GM12873 (cell line): ENCODE data around the gene PRUNE2.

ENCODE experiments used
- CTCF ChIP-seq: IDR thresholded peaks from 2 replicates; pipeline ENCODE4 v1.5.1; 2012; ENCODE audit warnings: low read depth, mild to moderate bottlenecking, moderate library complexity, low read length, control low read depth; ENCODE audit not compliant: insufficient read depth; ENCODE audit errors: missing control alignments

The PRUNE2 gene

GRCh38 chr9:76720245-76720644, 185.7 kb downstream of the PRUNE2 start:
- TF ChIP-seq CTCF, result no peak

GRCh38 chr9:76718166-76718565, 187.7 kb downstream of the PRUNE2 start:
- peak; percentile 11 for TF ChIP-seq CTCF

- TF ChIP-seq CTCF, result no peak
Measured at GRCh38 chr9:76717613-76718012, 188.3 kb downstream of the PRUNE2 start.

- no peak for TF ChIP-seq CTCF
Measured at GRCh38 chr9:76717176-76717575, 188.7 kb downstream of the PRUNE2 start.

GRCh38 chr9:76716085-76716672, 189.7 kb downstream of the PRUNE2 start:
- no peak for TF ChIP-seq CTCF

GRCh38 chr9:76713381-76713780, 192.5 kb downstream of the PRUNE2 start:
- TF ChIP-seq CTCF, result no peak

- TF ChIP-seq CTCF, result no peak
Measured at GRCh38 chr9:76709020-76709419, 196.9 kb downstream of the PRUNE2 start.

GRCh38 chr9:76707510-76707909, 198.4 kb downstream of the PRUNE2 start:
- no peak for TF ChIP-seq CTCF
